Endodermal cell (in vitro differentiated cells): Measurements from ENCODE around the gene HEXIM1. TPM values are rescaled to one million over a fixed set of nuclear protein-coding genes. Genes with fewer than 3 reads are reported as not detected.

ENCODE experiments used
- DNase-seq: peaks from one replicate; pipeline ENCODE4 v3.0.0-alpha.2; 2017
- H3K27ac ChIP-seq: 2 replicates; pipeline ENCODE4 v1.5.1; 2013; ENCODE audit warnings: mild to moderate bottlenecking, low read depth, low read length, moderate library complexity
- H3K27me3 ChIP-seq: 2 replicates; pipeline ENCODE4 v1.6.1; 2013; ENCODE audit warnings: mild to moderate bottlenecking, low read length, moderate library complexity; ENCODE audit not compliant: insufficient read depth, control insufficient read depth, poor library complexity, severe bottlenecking
- H3K36me3 ChIP-seq: 2 replicates; pipeline ENCODE4 v1.7.0; 2013; ENCODE audit warnings: mild to moderate bottlenecking, low read length, moderate library complexity; ENCODE audit not compliant: control insufficient read depth, insufficient read depth
- H3K4me1 ChIP-seq: one replicate; pipeline ENCODE4 v1.7.0; 2013; ENCODE audit warnings: low read length; ENCODE audit not compliant: control insufficient read depth, insufficient read depth
- H3K4me3 ChIP-seq: 2 replicates; pipeline ENCODE4 v1.5.1; 2013; ENCODE audit warnings: mild to moderate bottlenecking, low read length, moderate library complexity
- H3K9ac ChIP-seq: 2 replicates; pipeline ENCODE4 v1.6.1; 2013; ENCODE audit warnings: mild to moderate bottlenecking, low read length, moderate library complexity; ENCODE audit not compliant: poor library complexity, severe bottlenecking; ENCODE audit errors: extremely low read depth
- H3K9me3 ChIP-seq: 2 replicates; pipeline ENCODE4 v1.6.1; 2013; ENCODE audit warnings: mild to moderate bottlenecking, low read length, moderate library complexity; ENCODE audit not compliant: control insufficient read depth
- H3K27ac Mint-ChIP-seq: 2 replicates; pipeline ENCODE4 v1.8.0; 2020; ENCODE audit warnings: mixed read lengths
- H3K27me3 Mint-ChIP-seq: 2 replicates; pipeline ENCODE4 v1.8.0; 2021; ENCODE audit warnings: mild to moderate bottlenecking, mixed read lengths; ENCODE audit not compliant: insufficient read depth
- H3K36me3 Mint-ChIP-seq: 2 replicates; pipeline ENCODE4 v1.8.0; 2020; ENCODE audit warnings: low read depth, mixed read lengths
- H3K4me1 Mint-ChIP-seq: 2 replicates; pipeline ENCODE4 v1.8.0; 2020; ENCODE audit warnings: mixed read lengths
- H3K4me3 Mint-ChIP-seq: 2 replicates; pipeline ENCODE4 v1.8.0; 2020; ENCODE audit warnings: mild to moderate bottlenecking, moderate library complexity, mixed read lengths
- H3K9me3 Mint-ChIP-seq: 2 replicates; pipeline ENCODE4 v1.8.0; 2020; ENCODE audit warnings: mild to moderate bottlenecking, mixed read lengths
- WGBS, 2 experiments: methylation state at CpG; one replicate each; pipeline versions ENCODE4 v1.1.5 to v1.1.7; 2013; ENCODE audit warnings: missing lambda C conversion rate in 2 of 2, mixed read lengths in 1 of 2; ENCODE audit not compliant: insufficient coverage in 1 of 2, insufficient read length in 1 of 2; 5-methylcytosine and 5-hydroxymethylcytosine counted together
- total RNA-seq, 2 donors: library from RNA; stranded (reverse); fragmentation: NEBNext Ultra II Directional in 1 of 2; extraction: Animal tissue kit (Norgen Biotek cat#: 25700) in 1 of 2; gene quantifications; 2 replicates in 1 of 2; 3 replicates in 1 of 2; pipeline ENCODE4 v1.2.1, GENCODE V29; 2021
- TF ChIP-seq, protein P1 (sequence below): fragments of 200-600 bp; sonication (generic); conservative IDR thresholded peaks from 2 replicates; pipeline ENCODE4 v1.5.0; 2021; ENCODE audit warnings: antibody characterized with exemption, mild to moderate bottlenecking

The HEXIM1 gene
- total RNA-seq, 2 donors from 2014 or later = 37.0 to 39.2 TPM

DNA sequence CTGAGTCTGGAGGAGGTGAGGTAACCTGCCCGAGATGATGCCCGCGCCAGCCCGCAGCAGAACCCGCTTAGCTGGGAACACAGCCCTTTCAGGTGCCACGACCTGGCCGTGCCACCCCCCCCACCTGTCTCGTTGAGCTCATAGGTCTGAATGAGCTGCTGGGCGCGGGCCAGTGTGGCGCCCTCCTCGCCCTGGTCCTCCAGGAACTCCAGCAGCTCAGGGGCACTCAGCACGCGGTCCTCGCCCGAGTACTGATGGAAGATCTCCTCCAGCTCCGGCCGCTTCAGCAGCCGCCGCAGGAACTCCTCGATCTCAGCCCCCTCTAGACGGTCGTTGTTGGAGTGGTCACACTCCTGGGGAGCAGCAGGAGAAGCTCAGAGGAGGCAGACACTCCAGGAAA lies 29.6 kb upstream of the HEXIM1 start:
- no peak overlapping the region for H3K27ac Mint-ChIP-seq
- H3K27me3 Mint-ChIP-seq = peaks cover 3% of the 10 kb centered on the region
- H3K9me3 Mint-ChIP-seq = no peaks in the 10 kb centered on the region
- TF ChIP-seq, protein P1, sequence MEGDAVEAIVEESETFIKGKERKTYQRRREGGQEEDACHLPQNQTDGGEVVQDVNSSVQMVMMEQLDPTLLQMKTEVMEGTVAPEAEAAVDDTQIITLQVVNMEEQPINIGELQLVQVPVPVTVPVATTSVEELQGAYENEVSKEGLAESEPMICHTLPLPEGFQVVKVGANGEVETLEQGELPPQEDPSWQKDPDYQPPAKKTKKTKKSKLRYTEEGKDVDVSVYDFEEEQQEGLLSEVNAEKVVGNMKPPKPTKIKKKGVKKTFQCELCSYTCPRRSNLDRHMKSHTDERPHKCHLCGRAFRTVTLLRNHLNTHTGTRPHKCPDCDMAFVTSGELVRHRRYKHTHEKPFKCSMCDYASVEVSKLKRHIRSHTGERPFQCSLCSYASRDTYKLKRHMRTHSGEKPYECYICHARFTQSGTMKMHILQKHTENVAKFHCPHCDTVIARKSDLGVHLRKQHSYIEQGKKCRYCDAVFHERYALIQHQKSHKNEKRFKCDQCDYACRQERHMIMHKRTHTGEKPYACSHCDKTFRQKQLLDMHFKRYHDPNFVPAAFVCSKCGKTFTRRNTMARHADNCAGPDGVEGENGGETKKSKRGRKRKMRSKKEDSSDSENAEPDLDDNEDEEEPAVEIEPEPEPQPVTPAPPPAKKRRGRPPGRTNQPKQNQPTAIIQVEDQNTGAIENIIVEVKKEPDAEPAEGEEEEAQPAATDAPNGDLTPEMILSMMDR = no peak
- no peak for DNase-seq
- H3K4me3 ChIP-seq = no peak overlapping the region
- H3K9ac ChIP-seq = no peak overlapping the region
- H3K4me1 Mint-ChIP-seq = no peaks in the 10 kb centered on the region
- H3K9me3 ChIP-seq = no peaks in the 10 kb centered on the region
- H3K27me3 ChIP-seq = no peaks in the 10 kb centered on the region
- no peaks in the 10 kb centered on the region for H3K4me1 ChIP-seq
- no peaks in the 10 kb centered on the region for H3K36me3 ChIP-seq
- no peak overlapping the region for H3K4me3 Mint-ChIP-seq
- H3K36me3 Mint-ChIP-seq = peaks cover 6% of the 10 kb centered on the region
- no peak overlapping the region for H3K27ac ChIP-seq
- WGBS, 2 experiments = 94 to 98% methylated on average over 22 to 23 of the region's 23 CpGs

GRCh38 chr17:45119964-45120363 lies 28.3 kb upstream of the HEXIM1 start:
- peaks cover 3% of the 10 kb centered on the region for H3K27me3 Mint-ChIP-seq
- no peak for DNase-seq
- no peak overlapping the region for H3K27ac ChIP-seq
- H3K27ac Mint-ChIP-seq = no peak overlapping the region
- H3K9ac ChIP-seq = no peak overlapping the region
- no peaks in the 10 kb centered on the region for H3K9me3 Mint-ChIP-seq
- TF ChIP-seq, protein P1 = no peak
- no peak overlapping the region for H3K4me3 ChIP-seq
- H3K36me3 Mint-ChIP-seq = peaks cover 8% of the 10 kb centered on the region
- H3K4me1 ChIP-seq = no peaks in the 10 kb centered on the region
- no peaks in the 10 kb centered on the region for H3K36me3 ChIP-seq
- WGBS, 2 experiments = 93 to 94% methylated on average over 5 to 8 of the region's 8 CpGs
- H3K27me3 ChIP-seq = no peaks in the 10 kb centered on the region
- no peak overlapping the region for H3K4me3 Mint-ChIP-seq
- no peaks in the 10 kb centered on the region for H3K4me1 Mint-ChIP-seq
- H3K9me3 ChIP-seq = no peaks in the 10 kb centered on the region

GRCh38 chr17:45120558-45120957 lies 27.7 kb upstream of the HEXIM1 start:
- no peak overlapping the region for H3K27ac Mint-ChIP-seq
- no peaks in the 10 kb centered on the region for H3K4me1 Mint-ChIP-seq
- peaks cover 3% of the 10 kb centered on the region for H3K27me3 Mint-ChIP-seq
- Histone ChIP-seq H3K9me3 (no peaks in the 10 kb centered on the region), H3K36me3 (no peaks in the 10 kb centered on the region), H3K27ac (no peak overlapping the region), H3K4me3 (no peak overlapping the region), H3K9ac (no peak overlapping the region), H3K4me1 (no peaks in the 10 kb centered on the region), H3K27me3 (no peaks in the 10 kb centered on the region)
- WGBS, 2 experiments = 95% methylated on average over 16 to 22 of the region's 22 CpGs
- peaks cover 8% of the 10 kb centered on the region for H3K36me3 Mint-ChIP-seq
- H3K4me3 Mint-ChIP-seq = no peak overlapping the region
- H3K9me3 Mint-ChIP-seq = no peaks in the 10 kb centered on the region
- peak; percentile 64 for DNase-seq
- TF ChIP-seq, protein P1 = no peak
